ENCODE results near the gene CYFIP1.

The CYFIP1 gene

GRCh38 chr15:22907161-22907950, 72.8 kb downstream of the CYFIP1 start:
- peaks cover 14% of the 10 kb centered on the region; the same call in 1 of the 2 replicates for H3K36me3 ChIP-seq (ENCODE audit: insufficient read depth, low read length)
- no peaks in the 10 kb centered on the region for H3K4me1 ChIP-seq (ENCODE audit: insufficient read depth, low read length)
- H3K9ac ChIP-seq (ENCODE audit: low read depth, low read length): no peak overlapping the region
- no peaks in the 10 kb centered on the region for H3K9me3 ChIP-seq (ENCODE audit: control insufficient read depth, insufficient read depth, low read length)

- no peak overlapping the region for H3K9ac ChIP-seq (ENCODE audit: low read depth, low read length)
- H3K4me1 ChIP-seq (ENCODE audit: insufficient read depth, low read length): no peaks in the 10 kb centered on the region
- H3K36me3 ChIP-seq (ENCODE audit: insufficient read depth, low read length): peaks cover 14% of the 10 kb centered on the region; the same call in 1 of the 2 replicates
- no peaks in the 10 kb centered on the region for H3K9me3 ChIP-seq (ENCODE audit: control insufficient read depth, insufficient read depth, low read length)
These were observed 75.4 kb downstream of the CYFIP1 start for GRCh38 chr15:22904736-22905135.

DNA sequence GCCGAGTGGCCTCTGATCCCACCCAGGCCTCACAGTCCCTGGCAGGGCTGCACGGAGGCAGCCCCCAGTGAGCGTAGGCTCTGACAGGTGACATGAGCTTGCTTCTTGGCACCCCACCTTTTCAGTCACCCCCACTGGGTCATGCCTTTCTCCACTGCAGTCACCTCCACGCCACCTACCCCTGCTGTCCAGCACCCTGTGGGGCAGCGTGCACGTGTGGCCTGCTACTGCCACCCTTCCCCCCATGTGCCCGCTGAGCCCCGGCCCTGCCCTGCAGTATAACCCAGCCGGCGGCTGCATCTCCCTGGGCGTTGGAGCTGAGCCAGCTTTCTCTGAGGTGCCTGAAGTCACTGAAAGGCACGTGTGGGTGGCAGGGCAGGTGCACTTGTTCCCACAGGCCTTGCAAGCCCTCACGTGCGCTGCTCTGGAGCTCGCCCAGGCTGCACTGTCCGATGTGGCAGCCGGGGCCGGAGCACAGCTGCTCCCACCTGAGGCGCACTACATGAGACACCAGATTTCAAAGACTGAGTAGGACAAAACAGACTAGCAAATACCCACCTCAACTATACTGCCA, 76.1 kb downstream of the CYFIP1 start:
- Histone ChIP-seq H3K4me1 (ENCODE audit: insufficient read depth, low read length) (no peaks in the 10 kb centered on the region), H3K36me3 (ENCODE audit: insufficient read depth, low read length) (peaks cover 13% of the 10 kb centered on the region; the same call in 1 of the 2 replicates), H3K9me3 (ENCODE audit: control insufficient read depth, insufficient read depth, low read length) (no peaks in the 10 kb centered on the region), H3K9ac (ENCODE audit: low read depth, low read length) (no peak overlapping the region)

DNA sequence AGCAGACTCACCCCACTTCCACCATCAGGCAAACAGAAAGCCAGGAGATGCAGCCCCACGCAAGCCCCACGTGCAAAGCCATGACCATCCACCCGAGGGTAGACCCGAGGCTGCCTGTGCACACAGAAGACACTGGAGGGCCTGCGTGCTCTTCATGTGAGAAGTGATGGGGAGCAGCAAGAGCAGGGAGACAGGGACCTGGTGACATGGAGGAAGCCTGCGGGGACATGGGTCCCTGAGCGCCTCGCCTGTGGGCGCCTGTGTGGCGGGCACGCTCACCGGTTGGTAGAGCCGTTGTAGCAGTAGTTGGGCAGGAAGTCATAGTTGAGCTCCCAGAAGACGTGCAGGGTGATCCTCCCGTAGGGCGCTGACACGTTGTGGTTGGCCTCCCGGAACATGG, 76.7 kb downstream of the CYFIP1 start:
- H3K36me3 ChIP-seq (ENCODE audit: insufficient read depth, low read length): peaks cover 13% of the 10 kb centered on the region; the same call in 1 of the 2 replicates
- no peaks in the 10 kb centered on the region for H3K4me1 ChIP-seq (ENCODE audit: insufficient read depth, low read length)
- no peak overlapping the region for H3K9ac ChIP-seq (ENCODE audit: low read depth, low read length)
- no peaks in the 10 kb centered on the region for H3K9me3 ChIP-seq (ENCODE audit: control insufficient read depth, insufficient read depth, low read length)

- H3K9ac ChIP-seq (ENCODE audit: low read depth, low read length): no peak overlapping the region
- H3K9me3 ChIP-seq (ENCODE audit: control insufficient read depth, insufficient read depth, low read length): no peaks in the 10 kb centered on the region
- no peaks in the 10 kb centered on the region for H3K4me1 ChIP-seq (ENCODE audit: insufficient read depth, low read length)
- H3K36me3 ChIP-seq (ENCODE audit: insufficient read depth, low read length): peaks cover 11% of the 10 kb centered on the region; the same call in 1 of the 2 replicates
These were observed 77.2 kb downstream of the CYFIP1 start for GRCh38 chr15:22902981-22903380.

DNA sequence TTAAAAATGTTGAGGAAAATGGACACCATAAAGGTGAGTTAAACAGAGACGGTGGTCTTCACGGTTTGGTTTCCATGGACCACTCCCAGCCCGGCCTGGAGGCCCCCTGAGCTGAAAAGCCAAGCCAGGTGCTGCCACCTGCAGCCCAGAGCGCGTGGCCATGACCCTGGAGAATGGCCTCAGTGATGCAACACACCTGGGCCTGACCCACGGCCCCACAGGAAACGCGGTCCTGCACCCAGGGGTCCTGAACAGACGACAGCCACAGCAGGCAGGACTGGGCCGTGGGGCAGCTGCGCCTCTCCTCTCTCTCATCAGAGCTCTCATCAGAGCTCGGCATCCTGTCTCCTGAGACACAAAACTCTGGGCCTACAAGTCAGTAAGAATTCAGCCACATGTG, 77.6 kb downstream of the CYFIP1 start:
- peaks cover 8% of the 10 kb centered on the region for H3K36me3 ChIP-seq (ENCODE audit: insufficient read depth, low read length)
- no peaks in the 10 kb centered on the region for H3K9me3 ChIP-seq (ENCODE audit: control insufficient read depth, insufficient read depth, low read length)
- no peak overlapping the region for H3K9ac ChIP-seq (ENCODE audit: low read depth, low read length)
- H3K4me1 ChIP-seq (ENCODE audit: insufficient read depth, low read length): no peaks in the 10 kb centered on the region

GRCh38 chr15:22902046-22902445, 78.1 kb downstream of the CYFIP1 start:
- Histone ChIP-seq H3K9ac (ENCODE audit: low read depth, low read length) (no peak overlapping the region), H3K36me3 (ENCODE audit: insufficient read depth, low read length) (peaks cover 8% of the 10 kb centered on the region), H3K9me3 (ENCODE audit: control insufficient read depth, insufficient read depth, low read length) (no peaks in the 10 kb centered on the region), H3K4me1 (ENCODE audit: insufficient read depth, low read length) (no peaks in the 10 kb centered on the region)

DNA sequence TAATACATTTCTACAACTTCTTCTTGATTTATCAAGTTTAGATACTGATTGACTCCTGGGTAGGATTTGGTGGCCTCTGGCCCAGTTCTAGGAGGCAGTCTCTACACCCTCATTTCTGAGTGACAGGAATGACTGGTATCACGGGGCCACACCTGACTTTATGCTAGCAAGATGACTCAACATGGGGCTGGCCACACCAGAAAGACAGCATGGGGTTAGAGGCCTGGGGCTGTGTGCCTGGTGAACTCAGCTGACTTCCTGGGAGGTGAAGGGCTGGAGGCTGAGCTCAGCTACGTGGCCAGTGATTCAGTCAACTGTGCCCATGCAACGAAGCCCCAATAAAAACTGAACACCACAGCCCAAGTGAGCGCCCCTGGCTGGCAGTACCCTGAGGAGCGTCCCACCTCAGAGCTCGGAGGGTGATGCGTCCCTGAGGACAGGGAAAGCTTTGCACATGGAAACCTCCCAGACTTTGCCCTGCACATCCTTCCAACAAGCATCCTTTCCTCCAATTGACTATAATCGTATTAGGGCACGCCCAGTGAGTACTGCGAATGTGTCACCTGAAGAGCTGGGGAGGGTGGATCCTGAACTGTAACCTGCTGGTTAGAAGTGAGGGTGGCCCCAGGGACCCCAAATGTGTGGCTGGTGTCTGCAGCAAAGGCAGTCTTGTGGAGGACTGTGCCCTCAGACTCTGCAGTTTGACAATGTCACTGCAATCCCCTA, 84.5 kb downstream of the CYFIP1 start:
- H3K9me3 ChIP-seq (ENCODE audit: control insufficient read depth, insufficient read depth, low read length): no peaks in the 10 kb centered on the region
- peaks cover 5% of the 10 kb centered on the region; the same call in 1 of the 2 replicates for H3K4me1 ChIP-seq (ENCODE audit: insufficient read depth, low read length)
- peaks cover 6% of the 10 kb centered on the region; the same call in 1 of the 2 replicates for H3K36me3 ChIP-seq (ENCODE audit: insufficient read depth, low read length)
- H3K9ac ChIP-seq (ENCODE audit: low read depth, low read length): no peak overlapping the region

- no peaks in the 10 kb centered on the region; the same call in 1 of the 2 replicates for H3K36me3 ChIP-seq (ENCODE audit: insufficient read depth, low read length)
- no peaks in the 10 kb centered on the region for H3K9me3 ChIP-seq (ENCODE audit: control insufficient read depth, insufficient read depth, low read length)
- H3K4me1 ChIP-seq (ENCODE audit: insufficient read depth, low read length): peaks cover 5% of the 10 kb centered on the region; the same call in 1 of the 2 replicates
- no peak overlapping the region for H3K9ac ChIP-seq (ENCODE audit: low read depth, low read length)
These were observed 86.3 kb downstream of the CYFIP1 start for GRCh38 chr15:22893881-22894280.

GRCh38 chr15:22893081-22893480, 87.1 kb downstream of the CYFIP1 start:
- Histone ChIP-seq H3K9ac (ENCODE audit: low read depth, low read length) (no peak overlapping the region), H3K4me1 (ENCODE audit: insufficient read depth, low read length) (peaks cover 5% of the 10 kb centered on the region; the same call in 1 of the 2 replicates), H3K36me3 (ENCODE audit: insufficient read depth, low read length) (no peaks in the 10 kb centered on the region; the same call in 1 of the 2 replicates), H3K9me3 (ENCODE audit: control insufficient read depth, insufficient read depth, low read length) (no peaks in the 10 kb centered on the region)

DNA sequence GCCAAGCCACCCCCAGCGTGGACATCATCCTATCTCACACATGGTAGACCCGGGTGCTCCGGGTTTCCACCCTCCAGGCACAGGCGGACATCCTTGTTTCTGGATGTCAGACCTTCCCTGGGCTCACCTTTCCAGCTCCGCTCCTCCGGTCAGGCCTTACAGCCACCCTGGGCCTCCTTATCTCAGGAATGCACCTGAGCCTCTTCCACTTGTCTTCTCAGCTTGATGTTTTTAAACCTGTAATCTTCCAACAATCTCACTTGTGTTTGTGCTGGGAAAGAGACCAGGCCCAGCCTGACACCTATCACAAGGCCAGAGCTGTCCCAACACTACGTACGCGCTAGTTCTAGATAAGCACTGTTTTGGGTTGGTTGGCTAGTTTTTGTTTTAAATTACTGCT, 87.8 kb downstream of the CYFIP1 start:
- Histone ChIP-seq H3K9me3 (ENCODE audit: control insufficient read depth, insufficient read depth, low read length) (no peaks in the 10 kb centered on the region), H3K36me3 (ENCODE audit: insufficient read depth, low read length) (no peaks in the 10 kb centered on the region), H3K4me1 (ENCODE audit: insufficient read depth, low read length) (peaks cover 5% of the 10 kb centered on the region; the same call in 1 of the 2 replicates), H3K9ac (ENCODE audit: low read depth, low read length) (no peak overlapping the region)

- no peak overlapping the region for H3K9ac ChIP-seq (ENCODE audit: low read depth, low read length)
- no peaks in the 10 kb centered on the region; the same call in 1 of the 2 replicates for H3K36me3 ChIP-seq (ENCODE audit: insufficient read depth, low read length)
- no peaks in the 10 kb centered on the region for H3K9me3 ChIP-seq (ENCODE audit: control insufficient read depth, insufficient read depth, low read length)
- H3K4me1 ChIP-seq (ENCODE audit: insufficient read depth, low read length): peaks cover 5% of the 10 kb centered on the region; the same call in 1 of the 2 replicates
These were observed 88.5 kb downstream of the CYFIP1 start for GRCh38 chr15:22891426-22892210.

DNA sequence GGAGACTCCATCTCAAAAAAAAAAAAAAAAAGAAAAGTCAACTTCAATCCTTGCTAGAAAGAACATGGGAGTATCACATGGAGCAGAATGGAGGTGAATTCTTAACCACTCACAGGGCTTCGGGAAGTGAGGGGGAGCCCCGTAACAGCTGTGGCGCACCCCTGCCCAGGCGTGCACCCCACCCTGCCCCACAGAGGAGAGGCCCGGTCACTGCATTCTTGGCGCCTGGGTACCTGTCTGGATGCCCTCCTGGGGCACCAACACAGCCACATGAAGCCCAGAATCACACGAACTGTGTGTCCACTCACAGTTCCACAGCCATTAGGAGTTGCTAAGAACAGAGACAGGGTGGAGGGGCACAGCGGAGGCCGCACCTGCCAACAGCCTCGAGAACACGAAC, 89.9 kb downstream of the CYFIP1 start:
- Histone ChIP-seq H3K4me1 (ENCODE audit: insufficient read depth, low read length) (no peaks in the 10 kb centered on the region; the same call in 1 of the 2 replicates), H3K36me3 (ENCODE audit: insufficient read depth, low read length) (no peaks in the 10 kb centered on the region; the same call in 1 of the 2 replicates), H3K9ac (ENCODE audit: low read depth, low read length) (no peak overlapping the region), H3K9me3 (ENCODE audit: control insufficient read depth, insufficient read depth, low read length) (no peaks in the 10 kb centered on the region)
